ENCODE data around the gene HMGB1. TPM values are rescaled to one million over a fixed set of nuclear protein-coding genes. Genes with fewer than 3 reads are reported as not detected.
"Not testable (repeated sequence)": the region's sequence is repeated elsewhere in the genome, so short reads cannot be mapped to it uniquely, and the experiment has no call there.

Gene HMGB1
- polyA plus RNA-seq, 1 donor from 2014 or later = 580 TPM

DNA sequence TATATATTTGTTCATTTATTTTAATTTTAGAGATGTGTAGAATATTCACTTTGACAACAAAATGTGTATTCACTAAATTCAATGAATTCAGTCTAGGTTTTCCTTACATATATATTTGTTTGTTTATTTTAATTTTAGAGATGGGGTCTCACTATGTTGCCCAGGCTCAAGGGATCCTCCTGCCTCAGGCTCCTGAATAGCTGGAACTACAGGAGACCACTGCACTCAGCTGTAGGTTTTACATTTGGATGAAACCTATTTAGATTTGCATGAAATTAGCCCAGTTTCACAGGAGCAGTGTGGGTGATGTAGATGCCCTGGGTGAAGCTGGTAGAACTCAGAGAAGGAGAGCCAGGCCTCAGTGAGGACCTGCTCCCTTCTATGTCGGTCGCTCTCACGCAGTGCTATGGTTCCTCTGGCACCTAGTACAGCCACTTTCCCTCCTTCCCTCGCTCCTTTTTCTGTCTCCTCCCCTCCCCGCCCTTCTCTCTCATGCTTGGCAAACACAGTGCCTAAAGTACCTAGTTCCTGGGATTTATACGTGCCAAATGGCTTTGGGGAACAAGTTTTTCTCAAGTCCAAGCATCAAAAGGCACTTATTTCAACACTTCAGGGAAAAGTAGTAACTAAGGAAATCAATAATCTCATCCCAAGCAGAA is 14.7 kb upstream of the HMGB1 start:
- no peaks in the 10 kb centered on the region for H3K36me3 Mint-ChIP-seq
- no peaks in the 10 kb centered on the region for H3K9me3 Mint-ChIP-seq
- H3K27me3 Mint-ChIP-seq = no peaks in the 10 kb centered on the region
- no peak overlapping the region for H3K4me3 Mint-ChIP-seq
- H3K4me1 Mint-ChIP-seq = peaks cover 7 to 11% (median 7%) of the 10 kb centered on the region in 3 donors
- no peak overlapping the region for H3K27ac Mint-ChIP-seq

DNA sequence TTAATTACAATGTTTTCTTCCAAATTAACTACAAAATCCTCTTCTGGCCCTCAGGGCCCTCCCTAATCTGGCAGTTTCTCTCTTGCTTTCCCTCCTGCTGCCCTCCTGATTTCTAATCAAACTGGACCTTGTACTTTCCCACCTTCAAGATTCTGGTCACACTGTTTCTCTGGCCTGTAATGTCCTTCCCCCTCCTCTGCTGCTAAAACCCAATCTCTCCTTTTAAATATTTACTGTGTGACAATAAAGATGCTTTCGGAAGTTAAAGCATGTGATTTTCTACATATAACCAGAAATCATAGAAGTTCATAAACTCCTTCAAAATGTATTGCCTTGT is 14.1 kb upstream of the HMGB1 start:
- Mint-ChIP-seq H3K4me1 (peaks cover 7 to 11% (median 7%) of the 10 kb centered on the region in 3 donors), H3K27ac (no peak overlapping the region), H3K4me3 (no peak overlapping the region), H3K9me3 (no peaks in the 10 kb centered on the region), H3K36me3 (no peaks in the 10 kb centered on the region), H3K27me3 (no peaks in the 10 kb centered on the region)

DNA sequence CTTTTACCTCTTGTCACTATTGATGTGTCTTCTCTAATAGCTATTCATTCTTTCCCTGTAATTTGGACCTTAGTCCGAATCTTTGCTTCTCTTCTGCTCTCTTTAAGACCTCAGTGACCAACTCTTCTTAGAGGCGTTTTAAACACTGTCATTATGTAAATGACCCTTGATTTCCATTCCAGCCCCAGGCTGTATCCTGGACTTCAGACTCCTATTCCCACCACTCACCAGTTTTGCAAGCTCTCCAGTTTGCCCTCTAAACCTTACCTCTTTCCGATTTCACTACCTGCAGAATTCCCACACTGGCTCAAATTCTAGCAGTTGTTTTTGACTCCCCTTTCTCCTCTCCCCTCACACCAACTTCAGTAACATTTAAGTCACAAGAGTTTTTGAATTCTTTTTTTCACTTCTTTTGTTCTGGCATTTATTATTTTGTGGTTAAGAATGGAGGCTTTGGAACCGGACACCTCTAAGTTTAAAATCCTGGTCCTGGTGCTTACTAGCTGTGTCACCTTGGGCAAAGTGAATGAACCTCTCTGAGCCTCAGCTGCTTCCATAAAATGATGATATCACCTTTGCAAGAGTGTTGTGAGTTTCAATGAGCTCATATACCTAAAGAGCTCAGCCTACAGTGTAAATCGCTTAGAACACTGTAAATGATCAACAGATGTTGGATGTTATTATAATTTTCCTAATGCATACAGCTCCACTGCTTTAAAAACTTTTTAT is 13.6 kb upstream of the HMGB1 start:
- H3K9me3 Mint-ChIP-seq = no peaks in the 10 kb centered on the region
- no peaks in the 10 kb centered on the region for H3K27me3 Mint-ChIP-seq
- no peak overlapping the region for H3K27ac Mint-ChIP-seq
- peaks cover 1% of the 10 kb centered on the region for H3K36me3 Mint-ChIP-seq
- H3K4me3 Mint-ChIP-seq = no peak overlapping the region
- H3K4me1 Mint-ChIP-seq = peaks cover 7 to 11% (median 7%) of the 10 kb centered on the region in 3 donors

DNA sequence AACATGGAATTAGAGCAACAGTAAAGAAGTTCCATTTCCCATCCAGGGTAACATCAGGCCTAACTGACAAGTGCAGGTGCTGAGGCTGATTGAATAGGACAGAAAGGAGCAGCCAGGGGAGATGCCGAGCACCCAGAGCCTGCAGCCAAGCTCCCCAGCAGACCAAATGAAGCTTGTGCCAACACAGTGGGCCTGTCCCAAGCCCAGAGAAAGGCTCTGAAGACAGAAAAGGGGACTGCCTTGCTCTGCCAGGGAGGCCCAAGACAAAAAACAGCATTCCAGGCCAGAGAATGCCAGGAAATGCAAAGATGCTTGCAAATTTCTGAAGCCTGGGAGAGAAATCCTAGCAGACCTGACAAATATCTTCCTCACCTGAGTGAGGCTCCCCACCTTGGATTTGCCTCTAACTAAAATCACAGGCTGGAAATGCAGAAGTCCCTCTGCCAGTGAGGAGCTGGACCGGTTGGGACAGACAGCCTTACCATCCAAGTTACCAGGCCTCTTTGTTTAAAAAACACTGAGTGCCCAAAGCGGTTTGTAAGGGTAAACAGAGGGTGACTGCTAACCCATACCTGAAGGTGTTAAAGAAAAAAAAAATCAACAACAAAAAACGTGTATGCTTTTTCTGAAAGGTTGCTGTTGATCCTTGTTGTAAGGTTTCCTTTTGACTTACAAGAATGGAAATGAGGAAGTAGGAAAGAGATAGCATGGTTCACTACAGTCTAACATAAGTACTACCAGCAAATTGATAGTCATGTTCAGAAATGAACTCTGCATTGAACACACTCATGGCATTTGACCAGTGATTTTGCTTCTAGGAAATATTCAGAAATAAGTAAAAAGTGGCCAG is 11.8 kb upstream of the HMGB1 start:
- peaks cover 1% of the 10 kb centered on the region for H3K36me3 Mint-ChIP-seq

DNA sequence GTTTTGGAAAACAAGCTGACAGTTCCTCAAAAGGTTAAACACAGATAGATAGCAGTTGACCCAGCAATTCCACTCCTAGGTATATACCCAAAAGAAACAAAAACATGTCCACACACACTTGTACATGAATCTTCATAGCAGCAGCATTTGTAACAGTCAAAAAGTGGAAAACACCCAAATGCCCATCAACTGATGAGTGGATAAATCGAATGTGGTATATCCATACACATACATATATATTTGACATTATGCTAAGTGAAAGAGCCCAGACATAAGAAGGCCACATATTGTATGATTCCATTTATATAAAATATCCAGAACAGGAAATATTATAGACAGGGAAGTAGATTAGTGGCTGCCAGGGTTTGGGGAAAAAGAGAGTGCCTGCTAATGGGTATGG is 7.9 kb upstream of the HMGB1 start:
- Mint-ChIP-seq H3K4me3 (no peak overlapping the region), H3K36me3 (peaks cover 3% of the 10 kb centered on the region), H3K9me3 (no peaks in the 10 kb centered on the region), H3K27ac (peak overlapping the region in 1 of 3 donors; percentile 6), H3K27me3 (no peaks in the 10 kb centered on the region), H3K4me1 (peaks cover 4 to 7% (median 6%) of the 10 kb centered on the region in 3 donors)

More for the DNA sequence above, 11.8 kb upstream of the HMGB1 start:
- H3K4me1 Mint-ChIP-seq = peaks cover 7 to 11% (median 7%) of the 10 kb centered on the region in 3 donors
- H3K4me3 Mint-ChIP-seq = no peak overlapping the region
- H3K27me3 Mint-ChIP-seq = no peaks in the 10 kb centered on the region
- peak overlapping the region in 1 of 3 donors; percentile 64 for H3K27ac Mint-ChIP-seq
- H3K9me3 Mint-ChIP-seq = no peaks in the 10 kb centered on the region

DNA sequence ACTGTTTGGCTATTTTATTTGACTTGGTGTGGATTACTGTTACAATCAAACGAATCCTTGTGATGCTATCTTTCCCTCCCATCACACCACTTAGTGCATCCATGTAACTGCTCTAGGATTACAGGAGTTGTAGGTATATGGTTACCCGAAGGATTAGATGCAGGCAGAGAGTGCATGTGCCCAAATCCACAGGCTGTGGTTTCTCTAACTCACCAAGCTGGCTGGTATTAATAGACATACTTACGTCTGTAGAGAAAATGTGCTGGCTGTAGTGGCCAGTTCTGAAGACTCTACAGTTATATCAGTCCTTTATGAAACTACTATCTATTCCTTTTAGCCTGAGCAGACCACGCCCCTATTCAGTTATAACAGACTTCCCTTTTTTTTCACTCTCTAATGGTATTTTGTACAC is 1.1 kb upstream of the HMGB1 start:
- peaks cover 4% of the 10 kb centered on the region for H3K36me3 Mint-ChIP-seq
- no peaks in the 10 kb centered on the region for H3K27me3 Mint-ChIP-seq
- peaks cover 0 to 2% (median 0%) of the 10 kb centered on the region in 3 donors for H3K9me3 Mint-ChIP-seq
- peak overlapping the region in 2 of 3 donors; percentile 31 to 92 for H3K27ac Mint-ChIP-seq
- peaks cover 17 to 26% (median 24%) of the 10 kb centered on the region in 3 donors for H3K4me1 Mint-ChIP-seq
- peak overlapping the region; percentile 30 to 100 (median 72) for H3K4me3 Mint-ChIP-seq

DNA sequence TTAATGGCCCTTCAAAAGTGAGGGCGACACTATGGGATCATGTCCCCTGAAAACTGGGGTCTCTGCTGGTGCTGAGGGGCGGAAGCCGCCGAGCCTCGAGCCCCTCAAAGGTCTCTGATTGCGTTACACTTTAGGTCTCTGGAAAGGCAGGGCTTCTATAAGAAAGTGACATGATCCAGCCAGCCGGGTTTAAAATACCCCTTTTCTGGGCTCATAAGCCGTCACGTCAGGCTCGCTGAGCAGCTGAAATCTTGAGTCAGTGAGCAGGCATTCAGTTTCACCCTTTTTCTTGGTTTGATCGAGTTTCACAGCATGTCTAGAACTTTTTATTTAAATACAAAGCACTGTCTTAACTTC is 600 bp upstream of the HMGB1 start:
- Mint-ChIP-seq H3K9me3 (peaks cover 0 to 2% (median 0%) of the 10 kb centered on the region in 3 donors), H3K4me1 (peaks cover 22 to 30% (median 28%) of the 10 kb centered on the region in 3 donors), H3K27ac (peak overlapping the region; percentile 92 to 99 (median 99)), H3K4me3 (peak overlapping the region; percentile 85 to 100 (median 95)), H3K36me3 (peaks cover 5% of the 10 kb centered on the region), H3K27me3 (no peaks in the 10 kb centered on the region)

DNA sequence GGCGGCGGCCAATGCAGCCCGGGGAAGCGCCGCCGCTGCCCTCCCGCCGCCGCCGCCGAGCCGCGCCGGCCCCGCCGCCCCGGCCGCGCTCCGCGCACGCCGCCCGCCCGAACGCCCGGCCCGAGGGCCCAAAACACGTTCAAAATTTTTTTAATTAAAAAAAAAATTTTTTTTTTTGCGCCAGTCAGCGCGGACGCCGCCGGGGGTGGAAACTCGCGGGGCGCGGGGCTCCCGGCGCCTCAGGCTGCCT is 468 bp downstream of the HMGB1 start:
- peaks cover 0 to 2% (median 0%) of the 10 kb centered on the region in 3 donors for H3K9me3 Mint-ChIP-seq
- H3K27ac Mint-ChIP-seq = peak overlapping the region in 2 of 3 donors; percentile 99
- no peak overlapping the region for H3K4me3 Mint-ChIP-seq
- H3K27me3 Mint-ChIP-seq = no peaks in the 10 kb centered on the region
- peaks cover 6% of the 10 kb centered on the region for H3K36me3 Mint-ChIP-seq
- H3K4me1 Mint-ChIP-seq = peaks cover 23 to 32% (median 30%) of the 10 kb centered on the region in 3 donors

DNA sequence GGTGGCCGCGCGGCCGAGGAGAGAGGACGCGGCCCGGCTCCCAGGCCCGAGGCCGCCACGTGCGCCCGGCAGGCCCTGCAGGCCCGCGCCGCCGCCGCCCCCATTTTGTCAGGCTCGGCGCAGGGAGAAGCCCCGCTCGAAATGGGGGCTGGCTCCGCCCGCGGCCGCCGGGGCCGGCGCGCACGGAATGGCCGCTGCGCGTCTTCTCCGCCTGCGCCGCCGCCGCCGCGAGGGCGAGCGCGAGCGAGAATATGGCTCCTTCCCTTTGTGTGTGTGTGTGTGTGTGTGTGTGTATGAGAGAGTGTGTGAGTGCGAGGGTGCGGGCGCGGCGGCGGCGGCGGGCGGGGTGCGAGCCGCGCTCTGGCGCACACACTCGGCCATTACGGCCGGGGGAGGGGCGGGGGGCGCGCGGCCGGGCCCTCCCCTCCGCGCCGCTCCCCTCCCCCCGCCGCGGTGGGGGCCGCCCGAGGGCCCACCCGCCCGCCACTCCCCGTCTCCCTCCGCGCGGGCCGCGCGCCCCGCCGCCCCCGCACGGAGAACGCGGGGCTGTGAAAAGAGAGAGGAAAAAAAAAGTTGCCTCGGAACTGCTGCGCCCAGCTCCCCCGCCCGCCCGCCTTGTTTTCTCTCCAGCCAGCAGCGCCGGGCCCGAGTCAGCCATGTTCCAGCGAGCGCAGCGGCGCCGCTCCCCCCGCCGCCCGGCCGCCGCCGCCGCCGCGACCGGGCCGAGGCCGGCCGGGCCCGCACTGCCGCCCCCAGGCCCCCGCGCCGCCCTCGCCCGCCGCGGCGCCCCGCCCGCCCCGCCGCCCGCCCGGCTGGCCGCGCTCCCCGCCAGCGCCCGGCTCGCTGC is 1.0 kb downstream of the HMGB1 start:
- Mint-ChIP-seq H3K27ac (peak overlapping the region; percentile 99), H3K27me3 (no peaks in the 10 kb centered on the region), H3K9me3 (peaks cover 0 to 2% (median 0%) of the 10 kb centered on the region in 3 donors), H3K4me1 (peaks cover 23 to 32% (median 30%) of the 10 kb centered on the region in 3 donors), H3K4me3 (peak overlapping the region; percentile 92 to 98 (median 96)), H3K36me3 (peaks cover 6% of the 10 kb centered on the region)

DNA sequence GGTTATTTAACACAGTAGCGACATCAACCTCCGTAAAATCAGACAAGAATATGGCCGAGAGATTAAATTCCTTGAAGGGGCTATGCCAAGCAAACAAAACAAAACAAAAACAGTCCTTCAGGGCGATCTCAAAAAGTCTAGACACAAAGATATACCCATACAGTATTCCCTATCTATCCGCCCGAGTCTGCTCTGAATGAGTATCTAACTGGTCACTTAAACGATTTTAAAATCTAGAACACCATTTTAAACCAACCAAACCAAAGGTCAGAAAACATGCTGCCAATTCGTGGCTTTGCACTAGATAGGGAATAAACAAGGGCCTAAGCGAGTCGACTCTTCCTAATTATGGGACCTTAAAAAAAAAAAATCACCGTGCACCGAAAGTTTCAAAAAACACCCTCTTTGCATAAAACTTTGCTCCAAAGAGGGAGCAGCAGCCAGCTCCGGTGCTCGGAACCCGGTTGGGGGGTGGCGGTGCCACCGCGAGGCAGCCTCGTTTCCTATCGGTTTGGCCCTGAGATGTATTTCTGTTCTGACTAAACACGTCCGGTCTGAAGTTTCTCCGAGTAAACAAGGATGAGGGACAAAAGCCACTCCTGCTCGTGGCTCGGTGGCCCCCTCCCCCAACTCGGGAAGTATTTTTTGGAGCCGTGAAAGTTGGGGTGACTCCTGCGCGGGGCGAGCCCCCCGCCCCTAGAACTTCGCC is 1.8 kb downstream of the HMGB1 start:
- peaks cover 28 to 37% (median 37%) of the 10 kb centered on the region in 3 donors for H3K4me1 Mint-ChIP-seq
- H3K27me3 Mint-ChIP-seq = no peaks in the 10 kb centered on the region
- H3K4me3 Mint-ChIP-seq = peak overlapping the region; percentile 92 to 98 (median 96)
- peaks cover 0 to 2% (median 0%) of the 10 kb centered on the region in 3 donors for H3K9me3 Mint-ChIP-seq
- peak overlapping the region; percentile 99 for H3K27ac Mint-ChIP-seq
- peaks cover 5% of the 10 kb centered on the region for H3K36me3 Mint-ChIP-seq

DNA sequence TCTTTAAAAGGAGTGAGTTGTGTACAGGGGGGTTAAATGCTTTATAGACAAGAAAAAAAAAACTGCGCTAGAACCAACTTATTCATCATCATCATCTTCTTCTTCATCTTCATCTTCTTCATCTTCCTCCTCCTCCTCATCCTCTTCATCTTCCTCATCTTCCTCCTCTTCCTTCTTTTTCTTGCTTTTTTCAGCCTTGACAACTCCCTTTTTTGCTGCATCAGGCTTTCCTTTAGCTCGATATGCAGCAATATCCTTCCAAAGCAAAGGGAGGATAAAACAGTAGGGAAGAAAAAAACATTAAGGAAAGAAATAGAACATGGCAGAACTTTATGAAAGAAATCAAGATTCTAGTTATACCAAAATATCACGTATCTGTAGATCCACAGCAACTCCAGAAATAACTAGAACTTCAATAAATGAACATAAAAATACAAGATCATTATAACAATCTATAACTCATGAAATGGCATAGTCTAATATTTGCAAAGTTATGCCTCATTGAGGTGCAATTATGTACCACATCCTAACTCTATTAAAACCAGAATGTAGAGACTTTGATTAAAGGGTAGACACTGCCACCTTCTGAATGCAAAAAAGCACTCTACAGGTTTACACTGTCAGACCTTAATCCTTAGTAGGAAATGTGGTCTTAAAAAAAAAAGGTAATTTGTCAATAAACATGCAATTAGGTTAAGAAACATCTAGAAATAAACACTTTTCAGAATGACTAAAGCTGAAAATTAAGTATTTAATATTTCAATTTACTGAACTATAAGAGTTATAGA is 4.3 kb downstream of the HMGB1 start:
- H3K4me1 Mint-ChIP-seq = peaks cover 35 to 48% (median 47%) of the 10 kb centered on the region in 3 donors
- H3K27me3 Mint-ChIP-seq, H3K36me3 Mint-ChIP-seq: not testable (repeated sequence)

DNA sequence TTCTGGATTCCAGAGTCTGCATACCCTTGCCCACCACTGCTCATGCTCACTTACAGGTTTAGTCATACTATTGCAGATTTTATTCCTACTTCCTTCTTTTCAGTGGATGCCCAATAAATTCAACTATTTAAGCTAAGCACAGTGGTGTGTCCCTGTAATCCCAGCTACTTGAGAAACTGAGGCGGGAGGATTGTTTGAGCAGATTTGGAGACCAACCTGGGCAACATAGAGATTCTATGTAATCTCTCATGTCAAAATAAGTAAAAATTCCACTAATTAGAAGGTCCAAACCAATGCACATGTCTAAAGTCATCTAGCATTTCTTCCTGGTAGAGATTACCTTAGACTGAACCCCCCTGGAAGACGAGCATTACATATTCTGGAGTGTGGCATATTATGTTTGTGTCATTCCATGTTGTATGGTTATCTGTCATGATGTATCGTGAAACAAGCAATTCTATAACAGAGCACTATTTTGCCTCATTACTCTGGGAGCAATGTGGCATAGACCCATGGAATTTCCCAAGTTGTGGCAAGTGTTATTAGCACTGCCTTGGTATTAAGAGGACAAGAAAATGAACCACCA is 8.3 kb downstream of the HMGB1 start:
- H3K9me3 Mint-ChIP-seq = no peaks in the 10 kb centered on the region
- H3K27me3 Mint-ChIP-seq = no peaks in the 10 kb centered on the region
- H3K36me3 Mint-ChIP-seq = peaks cover 8% of the 10 kb centered on the region
- peak overlapping the region in 2 of 3 donors; percentile 14 to 39 for H3K27ac Mint-ChIP-seq
- H3K4me1 Mint-ChIP-seq = peaks cover 48 to 63% (median 52%) of the 10 kb centered on the region in 3 donors
- H3K4me3 Mint-ChIP-seq = peak overlapping the region in 1 of 4 donors; percentile 25

More for the DNA sequence above, 4.3 kb downstream of the HMGB1 start:
- H3K4me3 Mint-ChIP-seq = peak overlapping the region in 3 of 4 donors; percentile 21 to 98 (median 66)
- H3K9me3 Mint-ChIP-seq = not testable (repeated sequence)
- peak overlapping the region; percentile 67 to 99 (median 68) for H3K27ac Mint-ChIP-seq

DNA sequence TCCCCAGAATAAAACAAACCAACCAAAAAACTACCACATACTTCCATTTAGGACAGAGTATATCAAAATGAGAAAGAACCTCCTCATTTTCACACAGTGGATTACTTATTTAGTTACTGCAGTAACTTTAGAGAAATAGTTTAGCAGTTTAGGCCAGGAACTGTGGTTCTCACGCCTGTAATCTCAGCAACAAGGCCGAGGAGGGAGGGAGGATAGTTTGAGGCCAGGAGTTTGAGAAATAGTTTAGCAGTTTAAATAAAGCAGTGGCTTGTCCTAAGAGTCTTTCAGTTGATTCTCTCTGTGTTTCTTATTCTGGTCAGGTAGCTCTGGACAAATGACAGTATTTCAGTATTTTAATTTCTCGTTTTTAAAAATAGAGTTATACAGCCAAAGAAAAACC is 9.4 kb downstream of the HMGB1 start:
- Mint-ChIP-seq H3K27me3 (no peaks in the 10 kb centered on the region), H3K27ac (peak overlapping the region; percentile 8 to 87 (median 83)), H3K4me1 (peaks cover 42 to 59% (median 43%) of the 10 kb centered on the region in 3 donors), H3K9me3 (no peaks in the 10 kb centered on the region), H3K36me3 (peaks cover 5% of the 10 kb centered on the region), H3K4me3 (peak overlapping the region in 1 of 4 donors; percentile 45)
